OCI-LY3 (cell line): ENCODE results near the gene ELF1.
A peak's percentile ranks its signal among the peaks of the same experiment; 100 is the strongest.

Experiments
- H2AFZ ChIP-seq: fragments of 200-600, 300-600 bp; shearing (Covaris generic); 2 replicates; pipeline ENCODE4 v1.6.0; 2014; ENCODE audit warnings: antibody characterized with exemption, low read depth, low read length
- H3K27ac ChIP-seq: fragments of 200-600, 300-600 bp; sonication (generic); 2 replicates; pipeline ENCODE4 v1.5.1; 2014; ENCODE audit warnings: mild to moderate bottlenecking, low read length, moderate library complexity, mixed read lengths
- H3K27me3 ChIP-seq: fragments of 200-600, 300-600 bp; sonication (generic); 2 replicates; pipeline ENCODE4 v1.6.1; 2014; ENCODE audit warnings: low read depth, low read length, mixed read lengths
- H3K36me3 ChIP-seq: fragments of 200-600, 300-600 bp; sonication (generic); replicated peaks from 2 replicates; pipeline ENCODE3; 2014; ENCODE audit warnings: low read depth, low read length, mixed read lengths
- H3K4me1 ChIP-seq: fragments of 300-600, 200-600 bp; sonication (generic); 2 replicates; pipeline ENCODE4 v1.6.1; 2014; ENCODE audit warnings: low read length, mixed read lengths
- H3K4me2 ChIP-seq: fragments of 200-600, 300-600 bp; sonication (generic); 2 replicates; pipeline ENCODE4 v1.6.1; 2014; ENCODE audit warnings: low read length, mixed read lengths
- H3K4me3 ChIP-seq: fragments of 300-600, 200-600 bp; sonication (generic); 2 replicates; pipeline ENCODE4 v1.5.1; 2014; ENCODE audit warnings: antibody characterized with exemption, mild to moderate bottlenecking, low read length, moderate library complexity
- H3K79me2 ChIP-seq: fragments of 300-600, 200-600 bp; shearing (Covaris generic); 2 replicates; pipeline ENCODE4 v1.6.1; 2014; ENCODE audit warnings: mild to moderate bottlenecking, low read length, mixed read lengths
- H3K9ac ChIP-seq: fragments of 300-600, 200-600 bp; shearing (Covaris generic); 2 replicates; pipeline ENCODE4 v1.6.0; 2014; ENCODE audit warnings: mild to moderate bottlenecking, low read length, moderate library complexity
- H3K9me3 ChIP-seq: fragments of 200-600, 300-600 bp; shearing (Covaris generic); 2 replicates; pipeline ENCODE4 v1.6.1; 2014; ENCODE audit warnings: low read length, mixed read lengths; ENCODE audit not compliant: insufficient read depth
- H4K20me1 ChIP-seq: fragments of 200-600, 300-600 bp; sonication (generic); 2 replicates; pipeline ENCODE4 v1.6.1; 2016; ENCODE audit warnings: low read length, mixed read lengths; ENCODE audit not compliant: insufficient read depth
- EZH2phosphoT487 ChIP-seq: fragments of 200-600 bp; shearing (Covaris generic); IDR thresholded peaks from 2 replicates; pipeline ENCODE4 v1.6.1; 2018; ENCODE audit warnings: antibody characterized with exemption, mixed run types, low read depth
- TF ChIP-seq, protein P1 (sequence below): fragments of 200-600, 300-600 bp; sonication (generic); IDR thresholded peaks from 2 replicates; pipeline ENCODE4 v1.5.1; 2014; ENCODE audit warnings: antibody characterized with exemption, low read length, low read depth

The ELF1 gene

GRCh38 chr13:40992678-40993518 lies 26.2 kb downstream of the ELF1 start:
- H3K27ac ChIP-seq: no peak overlapping the region

DNA sequence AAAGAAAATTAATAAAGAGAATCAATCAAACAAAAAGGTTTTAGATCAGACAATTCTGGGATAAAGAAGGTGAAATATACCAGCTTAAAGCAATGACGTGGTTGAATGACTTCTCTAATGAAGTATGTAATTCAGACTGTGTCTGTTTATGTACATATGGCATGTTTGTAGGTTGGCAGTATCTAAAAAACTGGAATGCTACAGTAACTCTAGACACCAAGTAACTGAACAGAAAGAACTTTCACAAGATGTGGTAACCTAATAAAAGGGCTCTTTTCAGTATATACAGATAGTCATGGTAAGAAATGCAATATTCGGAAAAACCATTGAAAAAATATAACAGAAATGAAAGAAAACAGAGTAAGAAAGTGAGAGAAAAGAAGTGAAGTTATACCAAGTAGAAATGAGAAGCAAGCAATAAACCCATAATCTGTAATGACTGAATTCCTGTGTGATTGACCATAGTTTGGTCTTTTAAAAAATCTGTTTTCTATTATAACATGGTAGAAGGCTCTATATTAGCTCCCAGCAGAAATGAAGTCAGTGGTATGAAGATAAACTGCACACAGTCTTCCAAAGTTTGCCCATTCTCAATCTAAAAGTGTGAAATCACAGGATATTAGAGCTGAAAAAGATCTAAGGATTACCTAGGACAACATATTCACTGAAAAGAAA lies 31.4 kb downstream of the ELF1 start:
- Histone ChIP-seq H3K9me3 (no peaks in the 10 kb centered on the region), H3K4me1 (peaks cover 36% of the 10 kb centered on the region), H3K9ac (no peak overlapping the region), H2AFZ (no peak overlapping the region), H3K4me2 (no peak overlapping the region), H3K79me2 (peaks cover 90% of the 10 kb centered on the region), H3K27ac (no peak overlapping the region), H4K20me1 (peaks cover 87% of the 10 kb centered on the region), H3K36me3 (no peaks in the 10 kb centered on the region), H3K27me3 (no peaks in the 10 kb centered on the region), H3K4me3 (no peak overlapping the region)
- TF ChIP-seq, protein P1, sequence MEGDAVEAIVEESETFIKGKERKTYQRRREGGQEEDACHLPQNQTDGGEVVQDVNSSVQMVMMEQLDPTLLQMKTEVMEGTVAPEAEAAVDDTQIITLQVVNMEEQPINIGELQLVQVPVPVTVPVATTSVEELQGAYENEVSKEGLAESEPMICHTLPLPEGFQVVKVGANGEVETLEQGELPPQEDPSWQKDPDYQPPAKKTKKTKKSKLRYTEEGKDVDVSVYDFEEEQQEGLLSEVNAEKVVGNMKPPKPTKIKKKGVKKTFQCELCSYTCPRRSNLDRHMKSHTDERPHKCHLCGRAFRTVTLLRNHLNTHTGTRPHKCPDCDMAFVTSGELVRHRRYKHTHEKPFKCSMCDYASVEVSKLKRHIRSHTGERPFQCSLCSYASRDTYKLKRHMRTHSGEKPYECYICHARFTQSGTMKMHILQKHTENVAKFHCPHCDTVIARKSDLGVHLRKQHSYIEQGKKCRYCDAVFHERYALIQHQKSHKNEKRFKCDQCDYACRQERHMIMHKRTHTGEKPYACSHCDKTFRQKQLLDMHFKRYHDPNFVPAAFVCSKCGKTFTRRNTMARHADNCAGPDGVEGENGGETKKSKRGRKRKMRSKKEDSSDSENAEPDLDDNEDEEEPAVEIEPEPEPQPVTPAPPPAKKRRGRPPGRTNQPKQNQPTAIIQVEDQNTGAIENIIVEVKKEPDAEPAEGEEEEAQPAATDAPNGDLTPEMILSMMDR: no peak
- TF ChIP-seq EZH2phosphoT487: no peak

More at GRCh38 chr13:40992678-40993518, 26.2 kb downstream of the ELF1 start:
- H4K20me1 ChIP-seq: peaks cover 92% of the 10 kb centered on the region
- H2AFZ ChIP-seq: no peak overlapping the region
- no peak overlapping the region for H3K4me2 ChIP-seq
- TF ChIP-seq EZH2phosphoT487: no peak
- TF ChIP-seq, protein P1: peak; percentile 19; the same call in 1 of the 2 replicates
- H3K4me3 ChIP-seq: no peak overlapping the region
- H3K79me2 ChIP-seq: peaks cover 93% of the 10 kb centered on the region
- peaks cover 20% of the 10 kb centered on the region for H3K36me3 ChIP-seq
- no peaks in the 10 kb centered on the region for H3K9me3 ChIP-seq
- no peaks in the 10 kb centered on the region for H3K27me3 ChIP-seq
- H3K4me1 ChIP-seq: peaks cover 17% of the 10 kb centered on the region
- no peak overlapping the region for H3K9ac ChIP-seq

DNA sequence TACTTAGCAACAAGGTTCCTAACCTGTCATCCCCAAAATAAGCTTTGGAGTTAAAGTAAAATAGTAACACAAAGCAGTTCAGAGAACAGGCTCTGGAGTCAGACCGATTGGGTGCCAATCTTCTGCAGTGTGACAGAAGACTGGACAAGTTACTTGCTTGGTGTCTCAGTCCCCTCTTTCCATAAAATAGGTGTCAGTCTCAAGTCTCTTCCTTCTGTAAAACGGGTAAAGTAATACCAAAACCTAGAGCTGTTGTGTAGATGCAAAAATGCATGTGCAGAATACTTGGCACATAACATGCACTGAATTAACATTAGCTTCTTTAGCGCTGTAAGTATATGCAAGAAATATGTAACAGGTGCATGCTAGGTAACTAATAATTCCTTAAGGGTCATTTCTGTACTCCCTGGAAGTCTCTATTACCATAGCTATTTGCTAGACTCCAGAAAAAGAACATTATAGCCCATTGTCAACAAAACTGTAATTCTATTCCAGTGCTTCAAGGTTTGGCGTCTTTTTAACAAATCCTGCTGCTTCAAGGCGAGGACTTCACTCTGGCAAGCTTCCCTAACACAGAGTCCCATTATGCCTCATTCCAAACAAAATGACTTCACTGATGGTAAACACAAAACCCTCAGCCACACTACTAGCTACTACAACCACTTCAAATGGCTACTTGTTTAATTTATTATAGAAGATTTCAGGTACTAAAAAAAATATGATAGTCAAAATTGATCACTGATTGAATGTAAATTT lies 32.8 kb downstream of the ELF1 start:
- Histone ChIP-seq H3K9me3 (no peaks in the 10 kb centered on the region), H3K27ac (no peak overlapping the region), H3K36me3 (peaks cover 6% of the 10 kb centered on the region), H3K79me2 (peaks cover 90% of the 10 kb centered on the region), H3K4me2 (peak overlapping the region; percentile 73), H4K20me1 (peaks cover 87% of the 10 kb centered on the region), H3K4me1 (peaks cover 49% of the 10 kb centered on the region), H3K27me3 (no peaks in the 10 kb centered on the region), H2AFZ (no peak overlapping the region), H3K4me3 (no peak overlapping the region), H3K9ac (no peak overlapping the region)
- no peak for TF ChIP-seq EZH2phosphoT487

DNA sequence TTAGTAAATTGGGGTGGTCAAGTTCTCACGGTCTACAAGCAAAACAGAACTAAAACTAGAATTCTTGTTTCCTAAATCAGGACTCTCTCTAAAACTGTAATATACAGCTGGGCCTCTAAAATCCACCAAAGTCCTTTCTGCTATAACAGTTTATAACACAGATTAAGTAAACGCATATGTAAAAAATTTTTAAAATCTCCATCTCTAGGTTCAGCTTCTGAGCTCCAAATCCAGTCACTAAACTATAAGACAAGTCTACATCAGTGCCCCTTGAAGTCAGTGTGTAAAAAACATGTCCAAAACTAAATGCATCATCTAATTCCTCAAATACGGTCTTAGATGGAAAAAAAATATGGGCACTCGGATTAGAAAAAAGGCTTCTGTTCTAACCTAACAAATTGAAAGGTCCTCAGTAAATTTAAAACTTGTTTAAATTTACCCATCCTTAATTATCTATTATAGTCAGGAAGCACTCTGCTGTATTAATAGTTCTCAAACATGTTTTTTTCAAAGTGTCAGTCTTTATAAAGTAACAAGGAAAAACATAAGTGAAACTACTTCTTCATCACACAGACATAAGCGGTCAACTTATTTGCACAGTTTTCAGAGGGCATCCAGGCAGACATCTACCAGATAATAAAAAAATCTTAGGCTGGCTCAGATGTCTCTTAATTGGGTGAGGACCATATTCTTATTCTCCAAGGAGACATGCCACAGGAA lies 33.6 kb downstream of the ELF1 start:
- peaks cover 52% of the 10 kb centered on the region for H3K4me1 ChIP-seq
- H3K4me3 ChIP-seq: peak overlapping the region; percentile 60
- peaks cover 86% of the 10 kb centered on the region for H4K20me1 ChIP-seq
- H2AFZ ChIP-seq: no peak overlapping the region
- no peaks in the 10 kb centered on the region for H3K9me3 ChIP-seq
- no peak overlapping the region for H3K9ac ChIP-seq
- peak overlapping the region; percentile 73 for H3K4me2 ChIP-seq
- TF ChIP-seq, protein P1: no peak
- TF ChIP-seq EZH2phosphoT487: no peak
- H3K36me3 ChIP-seq: peaks cover 10% of the 10 kb centered on the region
- H3K27me3 ChIP-seq: no peaks in the 10 kb centered on the region
- H3K79me2 ChIP-seq: peaks cover 91% of the 10 kb centered on the region
- no peak overlapping the region for H3K27ac ChIP-seq
